HCT116 (cell line): ENCODE measurements around the gene TCF7L1. TPM values are rescaled to one million over a fixed set of nuclear protein-coding genes. Genes with fewer than 3 reads are reported as not detected.
"Not testable (repeated sequence)": the region's sequence is repeated elsewhere in the genome, so short reads cannot be mapped to it uniquely, and the experiment has no call there.

ENCODE experiments used
- ATAC-seq: fragments of 200-7000 bp; cut with Tn5 transposase; 2 replicates; pipeline ENCODE4 v1.9.1; 2020; ENCODE audit warnings: mild to moderate bottlenecking, moderate library complexity
- BruUV-seq: library from RNA; stranded (reverse); fragments of 400-500 nt; replicated peaks from 2 replicates; lab custom pipeline; 2021; lab: Mats Ljungman, UMichigan
- CTCF ChIA-PET: fragments of 300-600 bp; sonication (Branson Sonifier 250); formaldehyde crosslinking; loops from one replicate; lab custom pipeline; 2021; ENCODE audit warnings: antibody characterized with exemption; lab: Charles Lee
- POLR2A ChIA-PET: fragments of 300-600, 350-600 bp; sonication (Branson Sonifier 250); formaldehyde crosslinking; loops from one replicate; lab custom pipeline; 2021; ENCODE audit warnings: antibody characterized with exemption; lab: Charles Lee
- RAD21 ChIA-PET, 2 experiments: fragments of 300-600 bp; sonication (Branson Sonifier 250); formaldehyde crosslinking; loops; one replicate each; lab custom pipeline; 2023; ENCODE audit warnings: low total read pairs in 2 of 2; ENCODE audit not compliant: uncharacterized antibody in 2 of 2, unreplicated experiment in 2 of 2, low non-redundant PET in 1 of 2; lab: Charles Lee
- DNase-seq: peaks from one replicate; pipeline ENCODE4 v3.0.0-alpha.2; 2010; ENCODE audit warnings: low read depth, low spot score
- H2AFZ ChIP-seq: fragments of 200-600 bp; shearing (Covaris generic), sonication (generic); 2 replicates; pipeline ENCODE4 v1.6.1; 2017; ENCODE audit warnings: low read depth, mixed run types, mixed read lengths, antibody characterized with exemption, low read length; ENCODE audit not compliant: poor library complexity, severe bottlenecking
- H3K27ac ChIP-seq: 2 replicates; pipeline ENCODE4 v1.5.1; 2012; ENCODE audit warnings: low read depth, low read length
- H3K27me3 ChIP-seq: fragments of 200-600 bp; sonication (generic); 2 replicates; pipeline ENCODE4 v1.6.1; 2016; ENCODE audit warnings: mixed run types, low read length, mixed read lengths; ENCODE audit not compliant: insufficient read depth
- H3K36me3 ChIP-seq, 2 experiments: fragments of 200-500 bp in 1 of 2; fragments of 200-600 bp in 1 of 2; sonication (Bioruptor generic) in 1 of 2; sonication (generic) in 1 of 2; 2 replicates each; pipeline versions ENCODE4 v1.5.1 to v1.6.1; 2014 to 2016; ENCODE audit warnings: low read length in 2 of 2, inconsistent platforms in 1 of 2, mixed read lengths in 1 of 2, mixed run types in 1 of 2; ENCODE audit not compliant: insufficient read depth in 2 of 2, control insufficient read depth in 1 of 2
- H3K4me1 ChIP-seq, 2 experiments: fragments of 200-600 bp in 1 of 2; sonication (generic) in 1 of 2; 2 replicates each; pipeline versions ENCODE4 v1.5.1 to v1.6.1; 2012 to 2017; ENCODE audit warnings: low read length in 2 of 2, inconsistent platforms in 1 of 2, mild to moderate bottlenecking in 1 of 2, mixed read lengths in 1 of 2, mixed run types in 1 of 2, moderate library complexity in 1 of 2; ENCODE audit not compliant: insufficient read depth in 2 of 2, control insufficient read depth in 1 of 2
- H3K4me2 ChIP-seq: fragments of 200-600 bp; sonication (generic); 2 replicates; pipeline ENCODE4 v1.6.1; 2017; ENCODE audit warnings: mixed run types, low read length, mixed read lengths
- H3K4me3 ChIP-seq, 2 experiments: fragments of 200-600 bp in 1 of 2; sonication (generic) in 1 of 2; replicated peaks in 1 of 2; 2 replicates each; pipeline ENCODE4 v1.5.1; 2011 to 2016; ENCODE audit warnings: low read length in 2 of 2, control low read depth in 1 of 2, low read depth in 1 of 2, mild to moderate bottlenecking in 1 of 2, mixed read lengths in 1 of 2, mixed run types in 1 of 2
- H3K79me2 ChIP-seq: fragments of 200-600 bp; sonication (generic); 2 replicates; pipeline ENCODE4 v1.6.1; 2017; ENCODE audit warnings: mild to moderate bottlenecking, mixed run types, low read length, moderate library complexity, mixed read lengths; ENCODE audit not compliant: insufficient read depth
- H3K9ac ChIP-seq: fragments of 200-600 bp; sonication (generic); 2 replicates; pipeline ENCODE4 v1.6.1; 2016; ENCODE audit warnings: low read length, mixed read lengths
- H3K9me2 ChIP-seq: fragments of 200-600 bp; sonication (generic), shearing (Covaris generic); 2 replicates; pipeline ENCODE4 v1.6.1; 2017; ENCODE audit warnings: mixed run types, mild to moderate bottlenecking, moderate library complexity; ENCODE audit not compliant: insufficient read depth
- H3K9me3 ChIP-seq, 2 experiments: fragments of 200-500 bp in 1 of 2; fragments of 200-600 bp in 1 of 2; sonication (Bioruptor generic) in 1 of 2; sonication (generic) in 1 of 2; 2 replicates each; pipeline ENCODE4 v1.6.1; 2014 to 2017; ENCODE audit warnings: low read length in 2 of 2, mixed read lengths in 2 of 2, inconsistent platforms in 1 of 2, low read depth in 1 of 2, mild to moderate bottlenecking in 1 of 2, mixed run types in 1 of 2, moderate library complexity in 1 of 2; ENCODE audit not compliant: control insufficient read depth in 1 of 2, insufficient read depth in 1 of 2
- H4K20me1 ChIP-seq: fragments of 200-600 bp; sonication (generic), shearing (Covaris generic); 2 replicates; pipeline ENCODE4 v1.6.1; 2017; ENCODE audit warnings: mixed run types, mild to moderate bottlenecking, moderate library complexity; ENCODE audit not compliant: insufficient read depth
- POLR2A ChIP-seq: IDR thresholded peaks from 2 replicates; pipeline ENCODE4 v1.7.0; 2011; ENCODE audit warnings: borderline replicate concordance; ENCODE audit not compliant: insufficient read depth, insufficient read length; ENCODE audit errors: extremely low read depth
- POLR2AphosphoS5 ChIP-seq: IDR thresholded peaks from 2 replicates; pipeline ENCODE4 v1.6.1; 2011; ENCODE audit warnings: mild to moderate bottlenecking, low read depth, low read length, moderate library complexity
- TCF7L2 ChIP-seq: IDR thresholded peaks from 2 replicates; pipeline ENCODE4 v1.7.0; 2011; ENCODE audit warnings: borderline replicate concordance, inconsistent platforms; ENCODE audit not compliant: insufficient read depth, insufficient read length; ENCODE audit errors: extremely low read depth
- YY1 ChIP-seq: IDR thresholded peaks from 2 replicates; pipeline ENCODE4 v1.6.1; 2011; ENCODE audit warnings: low read length, low read depth, moderate library complexity, mild to moderate bottlenecking; ENCODE audit not compliant: insufficient replicate concordance; ENCODE audit errors: extremely low read depth
- ZNF274 ChIP-seq: fragments of 200-500 bp; sonication (Bioruptor generic); IDR thresholded peaks from 2 replicates; pipeline ENCODE4 v1.6.1; 2014; ENCODE audit warnings: mild to moderate bottlenecking, low read depth, low read length, inconsistent platforms
- intact Hi-C: fragments of 100-400 bp; cut with micrococcal nuclease; formaldehyde crosslinking; loops from 2 replicates; pipeline ENCODE4 v1.10.0; 2022
- total RNA-seq: library from RNA; stranded (reverse); gene quantifications from one replicate; pipeline ENCODE4 v1.2.1, GENCODE V29; 2021; ENCODE audit not compliant: unreplicated experiment
- TF ChIP-seq, protein P1 (sequence below), 3 experiments: fragments of 200-600 bp in 1 of 3; sonication (generic) in 1 of 3; IDR thresholded peaks in 2 of 3; conservative IDR thresholded peaks in 1 of 3; 2 replicates each; pipeline ENCODE4 v1.5.1; 2012 to 2017; ENCODE audit warnings: low read depth in 2 of 3, low read length in 2 of 3, antibody characterized with exemption in 1 of 3, borderline replicate concordance in 1 of 3, control low read depth in 1 of 3, mild to moderate bottlenecking in 1 of 3, mixed read lengths in 1 of 3, mixed run types in 1 of 3, moderate library complexity in 1 of 3; ENCODE audit not compliant: insufficient read depth in 1 of 3
- TF ChIP-seq, protein P2 (sequence below): IDR thresholded peaks from 2 replicates; pipeline ENCODE4 v1.6.1; 2012; ENCODE audit warnings: low read depth
- TF ChIP-seq, protein P3 (sequence below): IDR thresholded peaks from 2 replicates; pipeline ENCODE4 v1.6.1; 2011; ENCODE audit warnings: mild to moderate bottlenecking, low read length, moderate library complexity; ENCODE audit not compliant: insufficient replicate concordance; ENCODE audit errors: extremely low read depth

Gene TCF7L1
- total RNA-seq, 1 experiment from 2014 or later: 10.3 TPM

DNA sequence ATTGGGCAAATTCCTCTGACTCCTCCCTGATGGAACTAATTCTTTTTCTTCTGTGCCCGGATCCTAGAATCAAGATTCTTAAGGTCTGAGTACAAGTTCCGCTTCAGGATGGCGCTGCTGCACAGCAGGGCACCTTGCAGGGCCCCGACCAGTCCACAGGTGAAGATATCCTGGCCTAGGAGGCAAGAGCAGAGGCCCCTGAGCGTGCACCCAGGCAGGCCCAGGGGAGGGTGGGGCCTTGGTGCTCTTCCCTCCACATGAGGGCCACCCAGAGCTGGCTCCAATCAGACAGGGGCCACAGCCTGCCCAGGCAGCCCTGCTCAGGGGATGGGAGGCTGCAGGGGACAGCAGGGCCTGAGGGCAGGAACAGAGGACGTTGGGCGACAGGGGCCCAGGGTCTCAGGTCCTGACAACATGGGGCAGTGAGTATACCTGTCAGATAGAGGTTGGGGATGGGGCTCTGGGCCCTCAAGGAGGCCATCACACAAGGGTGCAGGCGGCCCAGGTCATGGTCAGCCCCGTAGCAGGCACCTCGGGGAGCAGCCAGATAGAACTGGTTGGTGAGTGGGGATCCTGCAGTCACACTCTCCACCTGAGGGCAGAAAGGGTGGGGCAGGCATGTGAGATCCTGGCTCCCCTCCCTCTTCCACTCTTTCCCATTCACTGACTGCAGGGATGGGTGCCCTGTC, 210.2 kb downstream of the TCF7L1 start:
- H3K4me2 ChIP-seq, H3K79me2 ChIP-seq, DNase-seq, intact Hi-C loops, CTCF ChIA-PET, H3K27me3 ChIP-seq, H3K27ac ChIP-seq, H3K4me1 ChIP-seq, H2AFZ ChIP-seq, POLR2A ChIA-PET, H3K4me3 ChIP-seq, H3K9me3 ChIP-seq, H3K9me2 ChIP-seq, RAD21 ChIA-PET, H3K9ac ChIP-seq, H4K20me1 ChIP-seq: not testable (repeated sequence)
- BruUV-seq: TSS peak; percentile 67
- peak; percentile 51 for ATAC-seq
- peaks cover 4 to 22% of the 10 kb centered on the region in 2 experiments; a peak in 2 of 4 replicates for H3K36me3 ChIP-seq

DNA sequence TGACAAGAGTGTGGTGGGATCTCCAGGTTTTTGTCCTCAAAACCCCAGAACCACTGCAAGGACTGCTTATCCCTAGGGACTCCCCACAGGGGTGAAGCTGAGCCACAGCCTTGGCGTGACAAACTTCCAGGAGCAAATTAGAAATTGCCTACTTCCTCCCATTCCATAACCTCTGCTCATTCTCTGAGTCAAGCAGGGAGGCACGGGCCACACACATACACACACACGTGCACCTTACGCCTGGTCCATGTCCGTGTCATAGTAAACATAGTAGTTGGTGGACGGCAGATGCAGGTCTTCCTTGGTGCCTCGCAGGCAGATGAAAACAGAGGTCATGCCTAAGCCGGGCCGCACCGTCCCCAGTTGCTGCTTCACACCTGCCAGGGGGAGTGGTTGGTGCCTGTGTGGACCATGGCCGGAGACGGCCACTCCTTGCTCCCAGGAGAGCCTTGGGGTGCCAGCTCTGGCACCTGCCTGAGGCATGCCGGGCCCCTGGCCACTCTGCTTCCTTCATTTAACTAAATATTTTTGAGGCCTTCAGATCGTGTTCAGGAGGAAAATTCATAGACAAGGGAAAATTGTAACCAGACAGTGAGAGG, 211.3 kb downstream of the TCF7L1 start:
- H3K27me3 ChIP-seq: no peaks in the 10 kb centered on the region
- ATAC-seq (no peak), DNase-seq (no peak)
- no peak overlapping the region for H3K9ac ChIP-seq
- H3K36me3 ChIP-seq: peaks cover 8 to 24% of the 10 kb centered on the region in 2 experiments; a peak in 3 of 4 replicates
- ChIA-PET POLR2A (no interaction called here), CTCF (no interaction called here), RAD21 (no interaction called here)
- no peak overlapping the region for H3K27ac ChIP-seq
- intact Hi-C loops: no loop called here
- no TSS peak for BruUV-seq
- H2AFZ ChIP-seq: no peak overlapping the region
- H3K9me2 ChIP-seq: no peaks in the 10 kb centered on the region
- no peak overlapping the region for H3K4me2 ChIP-seq
- no peaks in the 10 kb centered on the region for H4K20me1 ChIP-seq
- H3K9me3 ChIP-seq: no peaks in the 10 kb centered on the region
- H3K4me3 ChIP-seq: no peak overlapping the region
- H3K79me2 ChIP-seq: no peaks in the 10 kb centered on the region
- no peaks in the 10 kb centered on the region for H3K4me1 ChIP-seq
- TF ChIP-seq, protein P1, sequence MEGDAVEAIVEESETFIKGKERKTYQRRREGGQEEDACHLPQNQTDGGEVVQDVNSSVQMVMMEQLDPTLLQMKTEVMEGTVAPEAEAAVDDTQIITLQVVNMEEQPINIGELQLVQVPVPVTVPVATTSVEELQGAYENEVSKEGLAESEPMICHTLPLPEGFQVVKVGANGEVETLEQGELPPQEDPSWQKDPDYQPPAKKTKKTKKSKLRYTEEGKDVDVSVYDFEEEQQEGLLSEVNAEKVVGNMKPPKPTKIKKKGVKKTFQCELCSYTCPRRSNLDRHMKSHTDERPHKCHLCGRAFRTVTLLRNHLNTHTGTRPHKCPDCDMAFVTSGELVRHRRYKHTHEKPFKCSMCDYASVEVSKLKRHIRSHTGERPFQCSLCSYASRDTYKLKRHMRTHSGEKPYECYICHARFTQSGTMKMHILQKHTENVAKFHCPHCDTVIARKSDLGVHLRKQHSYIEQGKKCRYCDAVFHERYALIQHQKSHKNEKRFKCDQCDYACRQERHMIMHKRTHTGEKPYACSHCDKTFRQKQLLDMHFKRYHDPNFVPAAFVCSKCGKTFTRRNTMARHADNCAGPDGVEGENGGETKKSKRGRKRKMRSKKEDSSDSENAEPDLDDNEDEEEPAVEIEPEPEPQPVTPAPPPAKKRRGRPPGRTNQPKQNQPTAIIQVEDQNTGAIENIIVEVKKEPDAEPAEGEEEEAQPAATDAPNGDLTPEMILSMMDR (IDR thresholded peaks at IDR 0.05 in 2 of 3, conservative IDR thresholded peaks at IDR 0.05 in 1 of 3; ENCODE audit: borderline replicate concordance in 1 of 3, insufficient read depth in 1 of 3, low read depth in 2 of 3, low read length in 2 of 3): no peak
- TF ChIP-seq POLR2A: no peak
- no peak for TF ChIP-seq POLR2AphosphoS5
- TF ChIP-seq TCF7L2: no peak
- TF ChIP-seq YY1: no peak
- TF ChIP-seq, protein P2, sequence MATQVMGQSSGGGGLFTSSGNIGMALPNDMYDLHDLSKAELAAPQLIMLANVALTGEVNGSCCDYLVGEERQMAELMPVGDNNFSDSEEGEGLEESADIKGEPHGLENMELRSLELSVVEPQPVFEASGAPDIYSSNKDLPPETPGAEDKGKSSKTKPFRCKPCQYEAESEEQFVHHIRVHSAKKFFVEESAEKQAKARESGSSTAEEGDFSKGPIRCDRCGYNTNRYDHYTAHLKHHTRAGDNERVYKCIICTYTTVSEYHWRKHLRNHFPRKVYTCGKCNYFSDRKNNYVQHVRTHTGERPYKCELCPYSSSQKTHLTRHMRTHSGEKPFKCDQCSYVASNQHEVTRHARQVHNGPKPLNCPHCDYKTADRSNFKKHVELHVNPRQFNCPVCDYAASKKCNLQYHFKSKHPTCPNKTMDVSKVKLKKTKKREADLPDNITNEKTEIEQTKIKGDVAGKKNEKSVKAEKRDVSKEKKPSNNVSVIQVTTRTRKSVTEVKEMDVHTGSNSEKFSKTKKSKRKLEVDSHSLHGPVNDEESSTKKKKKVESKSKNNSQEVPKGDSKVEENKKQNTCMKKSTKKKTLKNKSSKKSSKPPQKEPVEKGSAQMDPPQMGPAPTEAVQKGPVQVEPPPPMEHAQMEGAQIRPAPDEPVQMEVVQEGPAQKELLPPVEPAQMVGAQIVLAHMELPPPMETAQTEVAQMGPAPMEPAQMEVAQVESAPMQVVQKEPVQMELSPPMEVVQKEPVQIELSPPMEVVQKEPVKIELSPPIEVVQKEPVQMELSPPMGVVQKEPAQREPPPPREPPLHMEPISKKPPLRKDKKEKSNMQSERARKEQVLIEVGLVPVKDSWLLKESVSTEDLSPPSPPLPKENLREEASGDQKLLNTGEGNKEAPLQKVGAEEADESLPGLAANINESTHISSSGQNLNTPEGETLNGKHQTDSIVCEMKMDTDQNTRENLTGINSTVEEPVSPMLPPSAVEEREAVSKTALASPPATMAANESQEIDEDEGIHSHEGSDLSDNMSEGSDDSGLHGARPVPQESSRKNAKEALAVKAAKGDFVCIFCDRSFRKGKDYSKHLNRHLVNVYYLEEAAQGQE: no peak
- TF ChIP-seq, protein P3, sequence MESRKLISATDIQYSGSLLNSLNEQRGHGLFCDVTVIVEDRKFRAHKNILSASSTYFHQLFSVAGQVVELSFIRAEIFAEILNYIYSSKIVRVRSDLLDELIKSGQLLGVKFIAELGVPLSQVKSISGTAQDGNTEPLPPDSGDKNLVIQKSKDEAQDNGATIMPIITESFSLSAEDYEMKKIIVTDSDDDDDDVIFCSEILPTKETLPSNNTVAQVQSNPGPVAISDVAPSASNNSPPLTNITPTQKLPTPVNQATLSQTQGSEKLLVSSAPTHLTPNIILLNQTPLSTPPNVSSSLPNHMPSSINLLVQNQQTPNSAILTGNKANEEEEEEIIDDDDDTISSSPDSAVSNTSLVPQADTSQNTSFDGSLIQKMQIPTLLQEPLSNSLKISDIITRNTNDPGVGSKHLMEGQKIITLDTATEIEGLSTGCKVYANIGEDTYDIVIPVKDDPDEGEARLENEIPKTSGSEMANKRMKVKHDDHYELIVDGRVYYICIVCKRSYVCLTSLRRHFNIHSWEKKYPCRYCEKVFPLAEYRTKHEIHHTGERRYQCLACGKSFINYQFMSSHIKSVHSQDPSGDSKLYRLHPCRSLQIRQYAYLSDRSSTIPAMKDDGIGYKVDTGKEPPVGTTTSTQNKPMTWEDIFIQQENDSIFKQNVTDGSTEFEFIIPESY: no peak
- no peak for TF ChIP-seq ZNF274
